DMS53 treated with DMSO at 0.1 percent for 48 hours (cell line): ENCODE results near the gene SH3RF3.

ENCODE experiments used
- DNase-seq: peaks from one replicate; lab custom pipeline; 2025; ENCODE audit not compliant: unreplicated experiment; lab: John Stamatoyannopoulos, UW

Gene SH3RF3

DNA sequence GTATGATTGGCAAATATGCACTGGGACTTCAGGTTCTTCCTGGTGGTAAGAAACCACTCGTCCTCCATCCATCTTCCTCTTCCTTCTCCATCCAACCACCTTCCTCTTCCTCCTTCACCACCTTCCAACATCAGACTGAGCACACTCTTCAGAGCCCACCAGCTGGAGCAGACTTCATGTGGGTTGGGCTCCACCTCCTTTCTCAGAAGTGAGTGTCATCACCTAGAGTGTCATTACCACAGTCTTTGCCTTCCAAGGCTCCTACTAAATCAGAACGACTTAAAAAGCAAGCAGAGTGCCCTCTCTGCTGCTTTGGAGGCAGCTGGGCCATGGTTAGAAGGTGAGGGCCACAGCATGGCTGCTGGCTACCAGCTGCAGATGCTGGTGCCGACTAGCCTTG is 171.6 kb downstream of the SH3RF3 start:
- no peak for DNase-seq

DNA sequence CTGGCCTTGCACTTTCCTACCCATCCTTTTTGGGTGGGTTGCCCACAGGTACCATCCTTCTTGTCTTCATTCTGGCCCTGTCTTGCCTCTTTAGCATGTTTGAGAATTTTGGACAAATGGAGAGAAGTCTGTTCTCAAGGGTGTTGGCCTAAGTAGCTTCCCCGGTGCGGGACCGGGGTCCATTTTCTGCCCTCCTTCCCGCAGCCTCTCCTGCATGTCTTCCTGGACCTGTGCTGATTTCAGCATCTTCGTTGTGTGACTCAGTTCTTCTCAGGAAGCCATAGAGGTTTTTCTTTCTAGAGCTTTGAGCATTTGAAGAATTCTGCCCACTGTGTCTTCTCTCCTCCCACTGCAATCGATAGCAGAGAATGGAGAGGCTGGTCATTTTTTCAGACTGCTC is 172.7 kb downstream of the SH3RF3 start:
- DNase-seq, result no peak

GRCh38 chr2:109302319-109302718 is 173.3 kb downstream of the SH3RF3 start:
- no peak for DNase-seq

DNA sequence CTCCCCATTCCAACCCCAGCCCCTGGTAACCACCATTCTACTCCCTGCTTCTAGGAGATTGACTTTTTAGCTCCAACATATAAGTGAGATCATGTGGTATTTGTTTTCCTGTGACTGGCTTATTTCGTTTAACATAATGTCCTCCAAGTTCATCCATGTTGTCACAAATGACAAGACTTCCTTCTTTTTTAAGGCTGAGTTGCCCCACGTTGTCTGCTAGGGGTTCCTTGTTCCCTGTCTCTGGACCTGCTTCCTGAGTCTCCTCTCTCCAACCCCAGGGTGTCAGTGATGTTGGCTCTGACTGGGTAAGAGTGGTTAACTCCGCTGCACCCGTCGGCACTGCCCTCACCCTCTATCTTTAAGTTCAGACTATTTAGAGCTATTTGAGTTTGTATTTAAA is 175.2 kb downstream of the SH3RF3 start:
- no peak for DNase-seq

DNA sequence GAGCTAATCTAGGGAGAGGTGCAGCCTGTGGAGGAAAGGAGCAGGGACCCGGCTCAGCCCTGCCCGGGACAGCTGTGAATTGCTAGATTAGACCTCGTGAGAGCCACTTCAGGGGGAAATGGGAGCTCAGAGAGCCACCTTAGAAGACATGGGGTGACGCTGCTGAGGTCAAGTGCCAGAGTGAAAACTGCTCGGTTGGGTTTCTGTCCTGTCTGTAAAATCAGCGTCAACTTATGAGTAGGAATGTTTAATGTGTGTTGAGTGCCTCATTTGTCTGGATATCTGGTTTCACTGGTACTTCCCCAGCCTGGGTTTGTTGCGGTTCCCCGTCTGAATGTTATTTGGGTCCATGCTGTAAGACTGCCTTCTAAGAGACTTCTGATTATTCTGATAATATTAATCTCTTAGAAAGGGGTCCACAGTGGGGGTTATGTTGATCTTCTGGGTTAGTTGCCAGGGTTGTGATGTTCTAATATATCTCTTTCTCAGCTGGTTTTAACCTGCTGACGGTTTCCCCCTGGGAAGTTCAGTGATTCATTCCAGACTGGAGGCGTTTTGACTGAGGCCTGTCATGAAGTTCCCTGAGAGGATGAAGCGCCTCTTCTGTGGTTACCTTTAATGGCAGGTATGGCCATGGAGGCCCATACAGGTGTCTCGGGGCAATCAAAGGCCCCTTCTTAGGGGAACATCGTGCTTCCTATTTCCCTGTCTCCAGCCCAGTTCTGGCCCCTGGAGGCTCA is 175.9 kb downstream of the SH3RF3 start:
- no peak for DNase-seq

- no peak for DNase-seq
Measured at GRCh38 chr2:109305490-109306167, 176.6 kb downstream of the SH3RF3 start.

- DNase-seq, result no peak
Measured at GRCh38 chr2:109306190-109306589, 177.2 kb downstream of the SH3RF3 start.

DNA sequence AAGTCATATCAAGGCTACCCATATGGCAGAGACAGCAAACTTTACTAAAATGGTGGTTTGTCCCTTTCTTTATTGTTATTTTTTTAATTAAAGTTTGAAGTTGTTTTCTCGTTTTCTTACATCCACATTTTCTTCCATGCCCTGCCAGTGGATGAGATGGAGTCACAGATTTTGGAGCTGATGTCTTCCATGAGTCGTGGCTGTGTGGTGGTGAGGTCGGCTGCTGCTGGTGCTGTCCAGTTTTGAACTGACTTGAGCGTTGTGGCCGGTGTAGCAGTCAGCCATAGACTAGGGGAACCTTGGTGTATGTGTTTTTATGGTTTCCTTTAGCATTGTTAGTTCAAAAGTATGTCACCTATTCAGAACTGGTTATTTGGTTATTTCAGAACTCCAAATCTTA is 182.8 kb downstream of the SH3RF3 start:
- no peak for DNase-seq

DNA sequence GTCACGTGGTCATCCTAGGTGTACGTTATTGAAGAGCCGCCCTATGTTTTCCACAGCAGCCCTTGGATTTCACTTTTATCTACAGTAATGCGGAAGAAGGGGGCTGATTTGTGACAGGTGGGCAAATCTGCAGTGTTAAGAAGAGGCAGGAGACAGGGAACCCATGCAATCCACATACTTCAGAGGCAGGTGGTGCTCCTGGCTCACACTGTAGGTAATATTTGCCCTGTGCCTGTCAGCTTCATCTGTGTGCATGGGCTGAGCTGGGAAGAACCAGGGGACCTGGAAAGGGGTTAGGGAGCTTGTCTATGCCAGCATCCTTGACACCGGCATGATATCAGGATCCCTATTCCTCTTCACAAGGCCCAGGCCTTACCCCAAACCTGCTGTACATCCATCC is 183.9 kb downstream of the SH3RF3 start:
- DNase-seq, result no peak

DNA sequence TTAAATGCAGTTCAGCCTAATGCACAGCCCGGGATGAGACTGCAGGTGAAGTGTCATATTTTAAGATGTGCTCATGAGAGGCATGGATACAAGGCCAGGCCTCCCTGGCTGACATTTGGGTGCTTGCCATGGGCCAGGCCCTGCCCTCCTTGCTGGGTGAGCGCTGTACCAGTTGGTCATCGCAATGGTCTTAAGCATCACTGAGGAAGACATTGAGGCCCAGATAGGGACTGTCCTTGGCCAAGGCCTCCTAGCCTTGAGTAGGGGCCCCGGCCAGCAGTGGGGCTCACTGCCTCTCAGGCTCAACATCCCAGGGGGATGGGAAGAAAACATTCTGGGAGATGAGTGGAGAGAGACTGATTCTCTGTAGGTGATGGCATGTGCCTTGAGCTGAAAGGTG is 184.3 kb downstream of the SH3RF3 start:
- no peak for DNase-seq

- DNase-seq, result no peak
Measured at GRCh38 chr2:109316091-109316490, 187.1 kb downstream of the SH3RF3 start.

DNA sequence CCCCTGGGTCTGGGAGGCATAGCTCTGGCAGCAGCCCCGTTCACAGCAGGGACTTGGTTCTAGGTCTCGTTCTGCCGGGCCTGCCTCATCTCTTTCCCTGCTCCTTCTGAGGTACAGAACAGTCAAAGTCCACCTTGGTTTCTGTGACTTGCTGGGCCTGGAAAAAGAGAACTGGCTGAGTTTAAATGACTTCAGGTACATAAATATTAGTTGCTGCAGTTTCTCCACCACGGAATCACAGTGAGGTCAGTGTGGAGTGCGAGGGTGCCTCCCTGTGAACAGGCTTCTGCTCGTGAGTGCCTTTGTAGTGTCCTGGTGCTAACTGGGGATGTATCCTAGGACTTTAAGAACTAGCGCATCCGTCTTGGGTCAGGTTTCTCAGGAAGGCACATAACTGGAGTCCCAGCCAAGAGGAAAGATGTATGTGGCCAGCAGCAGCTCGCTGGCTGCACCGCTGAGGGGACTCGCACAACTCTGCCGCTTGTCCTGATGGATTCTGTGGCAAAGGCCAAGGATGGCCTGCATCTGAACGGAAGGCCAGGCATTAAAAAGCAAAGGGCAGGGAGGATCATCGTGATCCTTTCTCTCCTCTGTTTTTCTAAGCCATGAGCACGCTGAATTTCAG is 188.6 kb downstream of the SH3RF3 start:
- DNase-seq, result no peak

- DNase-seq, result no peak
Measured at GRCh38 chr2:109318150-109318948, 189.3 kb downstream of the SH3RF3 start.

DNA sequence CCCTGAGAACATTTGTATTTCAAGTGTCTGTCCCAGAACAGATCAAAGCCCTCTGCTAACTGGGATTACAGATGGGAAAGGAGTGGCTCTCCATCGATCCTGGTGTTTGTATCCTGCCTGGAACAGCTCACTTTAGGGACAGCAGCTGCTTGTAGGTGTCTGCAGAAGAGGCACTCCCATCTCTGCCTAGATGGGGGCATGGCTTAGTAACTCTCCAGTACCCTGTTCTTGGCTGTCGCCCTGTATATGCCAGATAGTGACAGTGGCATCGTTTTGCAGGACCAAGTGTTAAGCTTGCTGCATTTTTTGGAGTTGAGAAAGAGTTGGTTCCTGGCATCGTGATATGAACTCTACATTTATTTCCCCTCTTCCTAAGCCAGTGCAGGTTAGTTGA is 189.9 kb downstream of the SH3RF3 start:
- DNase-seq, result no peak

DNA sequence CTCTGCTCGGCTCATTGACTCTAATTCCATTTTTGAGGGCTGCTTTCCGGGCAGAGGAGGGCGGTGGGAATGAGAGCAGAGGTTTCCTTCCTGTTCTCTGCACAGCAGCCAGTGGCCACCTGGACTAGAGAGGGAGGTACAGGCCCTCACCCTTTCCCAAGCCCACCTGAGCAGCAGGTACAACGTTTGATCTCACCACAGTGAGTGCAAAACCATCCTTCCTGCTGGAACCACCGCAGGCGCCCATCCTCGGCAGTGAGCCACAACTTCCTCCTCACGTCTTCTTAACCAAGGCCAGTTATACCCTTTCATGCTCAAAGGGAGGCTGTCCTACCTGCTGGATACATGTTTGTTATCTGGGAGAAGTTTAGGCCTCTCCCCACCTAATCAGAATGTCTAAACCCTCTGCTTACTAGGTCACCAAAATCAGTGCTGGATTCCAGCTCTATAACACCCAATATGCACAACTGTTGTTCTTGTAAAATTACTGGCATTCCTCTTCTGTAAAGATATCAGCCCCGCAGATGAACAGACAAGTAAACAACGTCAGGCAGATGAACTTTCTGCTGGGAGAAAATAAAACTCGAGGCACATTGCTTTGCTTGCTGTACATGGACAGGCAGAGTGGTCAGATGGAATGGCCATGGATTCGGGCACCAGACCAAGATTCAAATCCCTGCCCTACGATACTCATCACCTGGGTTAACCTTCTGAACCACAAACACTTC is 191.4 kb downstream of the SH3RF3 start:
- no peak for DNase-seq

GRCh38 chr2:109321570-109321969 is 192.6 kb downstream of the SH3RF3 start:
- no peak for DNase-seq

- DNase-seq, result no peak
Measured at GRCh38 chr2:109322111-109322510, 193.1 kb downstream of the SH3RF3 start.

DNA sequence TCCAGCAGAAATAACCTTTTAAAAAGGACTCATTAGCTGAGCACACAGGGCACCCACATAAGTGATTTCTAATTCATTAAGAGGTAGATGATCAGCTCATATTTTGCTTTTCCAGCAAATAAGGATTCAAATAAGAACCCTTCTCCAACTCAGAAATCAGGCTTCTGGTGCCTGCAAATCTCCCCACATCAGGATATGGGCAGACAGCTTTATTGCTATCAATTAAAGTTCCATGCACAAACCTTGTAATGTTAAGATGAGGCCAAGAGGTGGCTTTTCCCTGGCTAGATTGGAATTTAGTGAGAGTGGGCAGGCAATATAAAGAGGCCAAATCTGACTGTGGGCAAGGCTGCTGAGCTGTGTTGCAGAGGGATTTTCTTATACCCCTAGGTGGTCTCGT is 193.6 kb downstream of the SH3RF3 start:
- no peak for DNase-seq

- DNase-seq, result no peak
Measured at GRCh38 chr2:109324861-109325260, 195.9 kb downstream of the SH3RF3 start.

- no peak for DNase-seq
Measured at GRCh38 chr2:109325570-109325969, 196.6 kb downstream of the SH3RF3 start.

DNA sequence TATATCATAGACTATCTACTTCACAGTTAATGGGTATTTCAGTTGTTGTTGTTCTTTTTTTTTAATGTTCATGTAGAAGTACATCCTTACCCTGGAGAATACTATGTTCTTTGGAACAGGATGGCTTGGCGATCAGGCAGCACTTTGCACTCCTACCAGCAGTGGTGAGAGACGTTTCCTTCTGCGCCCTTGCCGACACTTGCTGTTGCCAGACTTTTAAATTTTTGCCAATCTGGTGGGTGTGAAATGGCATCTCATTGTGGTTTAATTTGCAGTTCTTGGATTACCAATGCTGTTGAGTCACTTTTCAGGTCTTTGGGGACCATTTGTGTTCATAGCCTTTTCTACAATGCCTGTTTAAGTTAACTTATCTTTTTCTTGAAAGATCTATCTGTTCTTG is 197.3 kb downstream of the SH3RF3 start:
- no peak for DNase-seq
